WI38 (cell line): ENCODE measurements around the gene RPN1.
"Not testable (repeated sequence)": the region's sequence is repeated elsewhere in the genome, so short reads cannot be mapped to it uniquely, and the experiment has no call there.

Source experiments
- H3K4me3 ChIP-seq: 2 replicates; pipeline ENCODE4 v1.5.1; 2011; ENCODE audit warnings: low read depth, mild to moderate bottlenecking, control low read depth, low read length
- CTCF ChIP-seq: IDR thresholded peaks from 2 replicates; pipeline ENCODE4 v1.5.1; 2012; ENCODE audit warnings: low read depth, mild to moderate bottlenecking, control low read depth, low read length

The RPN1 gene

GRCh38 chr3:128591738-128592426, 58.7 kb downstream of the RPN1 start:
- no peak for TF ChIP-seq CTCF
- no peak overlapping the region for H3K4me3 ChIP-seq

GRCh38 chr3:128590948-128591347, 59.7 kb downstream of the RPN1 start:
- no peak overlapping the region for H3K4me3 ChIP-seq
- TF ChIP-seq CTCF: no peak

GRCh38 chr3:128589985-128590384, 60.6 kb downstream of the RPN1 start:
- H3K4me3 ChIP-seq: not testable (repeated sequence)

DNA sequence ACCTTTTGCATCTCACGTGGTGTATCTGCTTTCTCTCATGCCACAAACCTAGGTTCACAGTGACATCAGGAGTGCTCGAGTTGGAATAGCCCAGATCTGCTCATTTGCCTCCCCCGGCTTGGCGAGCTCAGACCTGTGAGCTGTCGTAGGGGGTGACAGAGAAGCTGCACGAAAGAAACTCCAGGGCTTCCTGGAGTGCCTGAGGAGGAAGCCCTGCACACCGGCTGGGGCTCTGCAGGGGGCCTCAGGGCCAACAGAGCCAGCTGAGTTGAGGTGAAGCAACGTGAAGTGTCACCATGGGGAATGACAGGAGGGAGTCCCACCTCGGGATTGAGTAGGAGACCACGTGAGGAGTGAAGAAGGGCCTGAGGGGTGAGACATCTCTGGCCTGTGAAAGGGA, 62.5 kb downstream of the RPN1 start:
- no peak for TF ChIP-seq CTCF
- no peak overlapping the region for H3K4me3 ChIP-seq

DNA sequence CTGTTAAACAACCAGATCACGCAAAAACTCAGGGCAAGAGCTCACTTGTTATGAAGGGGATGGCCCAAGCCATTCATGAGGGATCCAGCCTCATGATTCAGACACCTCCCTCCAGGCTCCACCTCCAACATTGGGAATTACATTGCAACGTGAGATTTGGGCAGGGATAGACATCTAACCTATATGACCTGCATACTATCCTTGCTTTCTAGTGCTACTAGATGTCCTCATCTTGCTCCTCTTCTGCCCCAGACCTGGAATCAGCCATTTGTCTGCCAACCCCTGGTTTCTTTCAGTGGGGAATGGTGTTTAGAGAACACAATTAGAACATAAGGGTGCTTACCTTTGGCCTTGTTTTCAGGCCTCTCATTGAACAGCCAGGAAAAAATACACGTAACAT, 63.2 kb downstream of the RPN1 start:
- TF ChIP-seq CTCF: no peak
- no peak overlapping the region for H3K4me3 ChIP-seq

GRCh38 chr3:128586932-128587331, 63.7 kb downstream of the RPN1 start:
- not testable (repeated sequence) for H3K4me3 ChIP-seq

- not testable (repeated sequence) for H3K4me3 ChIP-seq
Measured at GRCh38 chr3:128586391-128586790, 64.2 kb downstream of the RPN1 start.

- no peak for TF ChIP-seq CTCF
- no peak overlapping the region for H3K4me3 ChIP-seq
Measured at GRCh38 chr3:128585974-128586373, 64.6 kb downstream of the RPN1 start.

GRCh38 chr3:128585189-128585588, 65.4 kb downstream of the RPN1 start:
- no peak for TF ChIP-seq CTCF
- H3K4me3 ChIP-seq: no peak overlapping the region
